RWPE1 (cell line): Measurements from ENCODE around the gene ADAMTS14.
"Not testable (repeated sequence)": the region's sequence is repeated elsewhere in the genome, so short reads cannot be mapped to it uniquely, and the experiment has no call there.

Experiments used
- CTCF ChIA-PET: fragments of 350-600 bp; sonication (Branson Sonifier 250); formaldehyde crosslinking; extraction: SDS; loops from one replicate; lab custom pipeline; 2021; lab: Yijun Ruan, JAX
- POLR2A ChIA-PET: fragments of 400-600 bp; formaldehyde crosslinking; extraction: SDS; loops from one replicate; lab custom pipeline; 2020; ENCODE audit warnings: antibody characterized with exemption; ENCODE audit not compliant: low non-redundant PET; lab: Yijun Ruan, JAX
- DNase-seq: peaks from one replicate; pipeline ENCODE4 v3.0.0; 2012; ENCODE audit warnings: low spot score
- H3K27ac ChIP-seq: fragments of 450-650 bp; 2 replicates; pipeline ENCODE4 v1.5.1; 2017
- CTCF ChIP-seq: fragments of 450-650 bp; conservative IDR thresholded peaks from 2 replicates; pipeline ENCODE4 v1.5.1; 2017; ENCODE audit warnings: low read depth, mild to moderate bottlenecking

The ADAMTS14 gene

GRCh38 chr10:70672165-70673042 is at the start of gene ADAMTS14:
ADAMTS14 (plus strand) TSS chr10:70672506; CDS start chr10:70672803, 297 bp downstream.
- ChIA-PET CTCF (no interaction called here), POLR2A (no interaction called here)
- H3K27ac ChIP-seq, result peak within 1 kb of the TSS; percentile 75
- TF ChIP-seq CTCF, result no peak
- DNase-seq, result peak; percentile 40

GRCh38 chr10:70622541-70622940 is 49.8 kb upstream of the ADAMTS14 start:
- ChIA-PET POLR2A (no interaction called here), CTCF (interaction anchor here (0.6 to 0.9 kb wide), 2 partner anchors 10 to 108 kb away, joined by 3 to 5 read pairs; no protein-coding TSS in a partner anchor)
- no peak for DNase-seq
- H3K27ac ChIP-seq, result no peak overlapping the region
- TF ChIP-seq CTCF, result no peak

- POLR2A ChIA-PET, result no interaction called here
- no peak for DNase-seq
- CTCF ChIA-PET, result interaction anchor here (0.6 kb wide), 2 partner anchors 19 to 109 kb away, joined by 3 read pairs; no protein-coding TSS in a partner anchor
- H3K27ac ChIP-seq, result no peak overlapping the region
- no peak for TF ChIP-seq CTCF
Observed at GRCh38 chr10:70622981-70623844, 49.1 kb upstream of the ADAMTS14 start.

- ChIA-PET CTCF (no interaction called here), POLR2A (no interaction called here)
- TF ChIP-seq CTCF, result no peak
- H3K27ac ChIP-seq, result no peak overlapping the region
- DNase-seq, result no peak
Observed at GRCh38 chr10:70626056-70626455, 46.2 kb upstream of the ADAMTS14 start.

- POLR2A ChIA-PET, result no interaction called here
- no peak overlapping the region for H3K27ac ChIP-seq
- no peak for TF ChIP-seq CTCF
- no peak for DNase-seq
- CTCF ChIA-PET, result interaction anchor here (0.6 kb wide), 1 partner anchor 17 kb away, joined by 7 read pairs; no protein-coding TSS in a partner anchor
Observed at GRCh38 chr10:70629338-70629737, 43.0 kb upstream of the ADAMTS14 start.

- H3K27ac ChIP-seq, POLR2A ChIA-PET, DNase-seq, CTCF ChIA-PET: not testable (repeated sequence)
Observed at GRCh38 chr10:70631735-70632134, 40.6 kb upstream of the ADAMTS14 start.
